HG03439 (cell line): ENCODE results near the gene JMJD4.
"Not testable (repeated sequence)": the region's sequence is repeated elsewhere in the genome, so short reads cannot be mapped to it uniquely, and the experiment has no call there.

Experiments
- ATAC-seq: cut with Tn5 transposase; IDR thresholded peaks from one replicate; pipeline ENCODE4 v1.9.1; 2021; ENCODE audit warnings: mild to moderate bottlenecking, moderate library complexity; ENCODE audit not compliant: unreplicated experiment

Gene JMJD4

GRCh38 chr1:227707846-227708245 lies 27.3 kb downstream of the JMJD4 start:
- ATAC-seq = no peak

- not testable (repeated sequence) for ATAC-seq
Observed at GRCh38 chr1:227701631-227702030, 33.5 kb downstream of the JMJD4 start.

GRCh38 chr1:227697321-227697864 lies 37.7 kb downstream of the JMJD4 start:
- ATAC-seq = no peak

- no peak for ATAC-seq
Observed at GRCh38 chr1:227685807-227686206, 49.3 kb downstream of the JMJD4 start.
